NB4 (cell line): ENCODE data around the gene SDHAF4.
A peak's percentile ranks its signal among the peaks of the same experiment; 100 is the strongest.

Source experiments
- DNase-seq: peaks from one replicate; pipeline ENCODE4 v3.0.0; 2010; ENCODE audit warnings: low read depth
- H3K4me3 ChIP-seq: one replicate; pipeline ENCODE4 v1.5.1; 2011; ENCODE audit warnings: mild to moderate bottlenecking, low read depth, low read length, moderate library complexity
- CTCF ChIP-seq: IDR thresholded peaks from one replicate; pipeline ENCODE4 v1.5.1; 2012; ENCODE audit warnings: low read depth, low read length
- MAX ChIP-seq: IDR thresholded peaks from 2 replicates; pipeline ENCODE4 v1.6.1; 2011; ENCODE audit warnings: low read depth, low read length
- MYC ChIP-seq: IDR thresholded peaks from 2 replicates; pipeline ENCODE4 v1.6.1; 2011; ENCODE audit warnings: low read depth, low read length
- POLR2A ChIP-seq: IDR thresholded peaks from 2 replicates; pipeline ENCODE4 v1.6.1; 2011; ENCODE audit warnings: mild to moderate bottlenecking; ENCODE audit not compliant: insufficient read length; ENCODE audit errors: extremely low read depth

SDHAF4 gene

GRCh38 chr6:70575899-70576495, 9.3 kb downstream of the SDHAF4 start:
- DNase-seq: peak; percentile 14
- no peak overlapping the region for H3K4me3 ChIP-seq
- no peak for TF ChIP-seq MAX
- no peak for TF ChIP-seq MYC
- TF ChIP-seq POLR2A: no peak

GRCh38 chr6:70586114-70586513, 19.4 kb downstream of the SDHAF4 start:
- TF ChIP-seq CTCF (no peak), POLR2A (no peak), MAX (no peak), MYC (no peak)
- no peak for DNase-seq

GRCh38 chr6:70590400-70590799, 23.7 kb downstream of the SDHAF4 start:
- TF ChIP-seq MAX (no peak), MYC (no peak), POLR2A (no peak), CTCF (no peak)
- no peak for DNase-seq
- no peak overlapping the region for H3K4me3 ChIP-seq

More at GRCh38 chr6:70586114-70586513, 19.4 kb downstream of the SDHAF4 start:
- H3K4me3 ChIP-seq: no peak overlapping the region

- H3K4me3 ChIP-seq: no peak overlapping the region
- TF ChIP-seq MAX (no peak), MYC (no peak), POLR2A (no peak), CTCF (no peak)
- no peak for DNase-seq
Measured at GRCh38 chr6:70592391-70593117, 25.8 kb downstream of the SDHAF4 start.

GRCh38 chr6:70593118-70593486, 26.4 kb downstream of the SDHAF4 start:
- TF ChIP-seq MYC: no peak
- no peak for TF ChIP-seq MAX
- no peak for TF ChIP-seq CTCF
- no peak overlapping the region for H3K4me3 ChIP-seq
- DNase-seq: no peak

- no peak for TF ChIP-seq POLR2A
- TF ChIP-seq MAX: no peak
- no peak for TF ChIP-seq MYC
- TF ChIP-seq CTCF: no peak
- no peak overlapping the region for H3K4me3 ChIP-seq
- no peak for DNase-seq
Measured at GRCh38 chr6:70599187-70599586, 32.5 kb downstream of the SDHAF4 start.
